HG03066 (cell line): ENCODE measurements around the gene NR5A2.
A peak's percentile ranks its signal among the peaks of the same experiment; 100 is the strongest.
"Not testable (repeated sequence)": the region's sequence is repeated elsewhere in the genome, so short reads cannot be mapped to it uniquely, and the experiment has no call there.

Experiments used
- ATAC-seq: cut with Tn5 transposase; IDR thresholded peaks from one replicate; pipeline ENCODE4 v1.9.1; 2021; ENCODE audit warnings: low read depth; ENCODE audit not compliant: unreplicated experiment

Gene NR5A2

GRCh38 chr1:200185191-200185590 lies 157.7 kb downstream of the NR5A2 start:
- ATAC-seq: not testable (repeated sequence)

GRCh38 chr1:200187332-200187731 lies 159.8 kb downstream of the NR5A2 start:
- ATAC-seq: not testable (repeated sequence)

GRCh38 chr1:200191993-200192392 lies 164.5 kb downstream of the NR5A2 start:
- ATAC-seq: no peak

- no peak for ATAC-seq
Measured at GRCh38 chr1:200194477-200194876, 167.0 kb downstream of the NR5A2 start.

- no peak for ATAC-seq
Measured at GRCh38 chr1:200198236-200198635, 170.7 kb downstream of the NR5A2 start.

GRCh38 chr1:200205216-200205995 lies 177.9 kb downstream of the NR5A2 start:
- no peak for ATAC-seq

- no peak for ATAC-seq
Measured at GRCh38 chr1:200206340-200206739, 178.8 kb downstream of the NR5A2 start.

GRCh38 chr1:200206761-200207160 lies 179.3 kb downstream of the NR5A2 start:
- ATAC-seq: no peak

GRCh38 chr1:200207711-200208126 lies 180.2 kb downstream of the NR5A2 start:
- ATAC-seq: peak; percentile 69

- ATAC-seq: no peak
Measured at GRCh38 chr1:200211157-200211556, 183.6 kb downstream of the NR5A2 start.

- no peak for ATAC-seq
Measured at GRCh38 chr1:200213392-200213791, 185.9 kb downstream of the NR5A2 start.

- no peak for ATAC-seq
Measured at GRCh38 chr1:200213921-200214320, 186.4 kb downstream of the NR5A2 start.

GRCh38 chr1:200215350-200215749 lies 187.8 kb downstream of the NR5A2 start:
- no peak for ATAC-seq

GRCh38 chr1:200217703-200218102 lies 190.2 kb downstream of the NR5A2 start:
- ATAC-seq: no peak

- ATAC-seq: no peak
Measured at GRCh38 chr1:200221614-200222282, 194.2 kb downstream of the NR5A2 start.

GRCh38 chr1:200223207-200223606 lies 195.7 kb downstream of the NR5A2 start:
- no peak for ATAC-seq

GRCh38 chr1:200223613-200224012 lies 196.1 kb downstream of the NR5A2 start:
- no peak for ATAC-seq

- no peak for ATAC-seq
Measured at GRCh38 chr1:200224315-200224714, 196.8 kb downstream of the NR5A2 start.

GRCh38 chr1:200226268-200226968 lies 198.9 kb downstream of the NR5A2 start:
- ATAC-seq: no peak

- no peak for ATAC-seq
Measured at GRCh38 chr1:200226969-200227303, 199.4 kb downstream of the NR5A2 start.
